Loucy (cell line): ENCODE data around the gene TMCC2.

ENCODE experiments used
- CTCF ChIP-seq: fragments of 200-600 bp; sonication (generic); conservative IDR thresholded peaks from 2 replicates; pipeline ENCODE4 v1.5.1; 2014; ENCODE audit warnings: mild to moderate bottlenecking, antibody characterized with exemption, low read length
- EZH2phosphoT487 ChIP-seq: fragments of 200-600 bp; IDR thresholded peaks from 2 replicates; pipeline ENCODE4 v1.6.1; 2018; ENCODE audit warnings: antibody characterized with exemption, mild to moderate bottlenecking, moderate library complexity, borderline replicate concordance

GRCh38 chr1:205309741-205310140 is 82.0 kb downstream of the TMCC2 start:
- TF ChIP-seq CTCF (no peak), EZH2phosphoT487 (no peak)
